A549 (cell line): Measurements from ENCODE around the gene DUT. TPM values are rescaled to one million over a fixed set of nuclear protein-coding genes. Genes with fewer than 3 reads are reported as not detected.

Experiments
- ATAC-seq, 2 experiments: fragments of 200-7000 bp in 1 of 2; fragments of >200 bp in 1 of 2; cut with Nextera tagmentation in 1 of 2; cut with Tn5 transposase in 1 of 2; 3 replicates each; pipeline versions ENCODE4 v1.8.0 to v1.9.1; 2018 to 2020; ENCODE audit warnings: mild to moderate bottlenecking in 1 of 2, moderate library complexity in 1 of 2
- CTCF ChIA-PET: fragments of 300-600 bp; sonication (Branson Sonifier 250); formaldehyde crosslinking; extraction: SDS; loops from one replicate; lab custom pipeline; 2021; ENCODE audit warnings: antibody characterized with exemption, inconsistent platforms; lab: Yijun Ruan, JAX
- POLR2A ChIA-PET: fragments of 350-600 bp; formaldehyde crosslinking; extraction: SDS; loops from one replicate; lab custom pipeline; 2021; ENCODE audit warnings: antibody characterized with exemption, inconsistent platforms; lab: Yijun Ruan, JAX
- DNase-seq, 2 experiments: peaks; one replicate each; pipeline versions ENCODE4 v3.0.0 to v3.0.0-alpha.2; 2011 to 2016; ENCODE audit warnings: low read depth in 1 of 2, low spot score in 1 of 2
- FAIRE-seq: peaks from 2 replicates; lab custom pipeline; 2011; peaks lifted over from hg19 to GRCh38; lab: Jason Lieb, UNC
- H3K27ac ChIP-seq, 2 experiments: fragments of >200 bp; sonication (Bioruptor Twin); formaldehyde crosslinking; 3 replicates each; pipeline ENCODE4 v1.5.1; 2016 to 2017
- H3K4me1 ChIP-seq: fragments of >200 bp; sonication (Bioruptor Twin); formaldehyde crosslinking; 3 replicates; pipeline ENCODE4 v1.6.1; 2016
- H3K4me2 ChIP-seq: fragments of >200 bp; sonication (Bioruptor Twin); formaldehyde crosslinking; 3 replicates; pipeline ENCODE4 v1.6.1; 2016
- H3K4me3 ChIP-seq: fragments of >200 bp; sonication (Bioruptor Twin); formaldehyde crosslinking; 3 replicates; pipeline ENCODE4 v1.5.1; 2016
- H3K9me3 ChIP-seq: fragments of >200 bp; sonication (Bioruptor Twin); formaldehyde crosslinking; 3 replicates; pipeline ENCODE4 v1.6.1; 2016
- BHLHE40 ChIP-seq: IDR thresholded peaks from 2 replicates; pipeline ENCODE4 v1.6.1; 2012; ENCODE audit warnings: low read depth, low read length, inconsistent platforms
- CEBPB ChIP-seq, 2 experiments: fragments of >200 bp in 1 of 2; sonication (Bioruptor Twin) in 1 of 2; formaldehyde crosslinking in 1 of 2; IDR thresholded peaks; 2 replicates each; pipeline ENCODE4 v1.6.1; 2012 to 2016
- EHMT2 ChIP-seq: fragments of 200-600 bp; sonication (generic); IDR thresholded peaks from 2 replicates; pipeline ENCODE4 v1.6.1; 2016; ENCODE audit warnings: antibody characterized with exemption, low read depth, mild to moderate bottlenecking, moderate library complexity
- EP300 ChIP-seq, 2 experiments: fragments of >200 bp; sonication (Bioruptor Twin); formaldehyde crosslinking; IDR thresholded peaks; 2 replicates in 1 of 2; 3 replicates in 1 of 2; pipeline ENCODE4 v1.6.1; 2016 to 2017
- FOXS1 ChIP-seq: fragments of 250-450 bp; sonication (Bioruptor Pico); IDR thresholded peaks from 2 replicates; pipeline ENCODE4 v1.5.0; 2020; ENCODE audit warnings: mild to moderate bottlenecking, moderate library complexity
- GATA3 ChIP-seq: IDR thresholded peaks from 2 replicates; pipeline ENCODE4 v1.6.1; 2012; ENCODE audit warnings: borderline replicate concordance
- HDAC2 ChIP-seq: fragments of 200-600 bp; sonication (generic); IDR thresholded peaks from 2 replicates; pipeline ENCODE4 v1.6.1; 2016
- HEYL ChIP-seq: fragments of 250-450 bp; sonication (Bioruptor Pico); IDR thresholded peaks from 2 replicates; pipeline ENCODE4 v1.8.0; 2021; ENCODE audit warnings: mild to moderate bottlenecking, moderate library complexity
- HOXA7 ChIP-seq: fragments of 250-450 bp; sonication (Bioruptor Pico); IDR thresholded peaks from 2 replicates; pipeline ENCODE4 v1.5.0; 2020; ENCODE audit warnings: mild to moderate bottlenecking, moderate library complexity
- HOXB13 ChIP-seq: fragments of 250-450 bp; sonication (Bioruptor Pico); IDR thresholded peaks from 2 replicates; pipeline ENCODE4 v1.5.0; 2020; ENCODE audit warnings: low read depth, mild to moderate bottlenecking, moderate library complexity
- JUNB ChIP-seq: fragments of >200 bp; sonication (Bioruptor Twin); formaldehyde crosslinking; IDR thresholded peaks from 2 replicates; pipeline ENCODE4 v1.6.1; 2016
- KDM5A ChIP-seq: fragments of 200-600 bp; sonication (generic); IDR thresholded peaks from 2 replicates; pipeline ENCODE4 v1.6.1; 2016; ENCODE audit warnings: antibody characterized with exemption, mild to moderate bottlenecking
- MAZ ChIP-seq: fragments of 150-350 bp; IDR thresholded peaks from 2 replicates; pipeline ENCODE4 v1.6.1; 2014; ENCODE audit warnings: antibody characterized with exemption, low read depth, low read length, borderline replicate concordance
- NPAS2 ChIP-seq: fragments of 250-450 bp; sonication (Bioruptor Pico); IDR thresholded peaks from 2 replicates; pipeline ENCODE4 v1.8.0; 2022; ENCODE audit warnings: mild to moderate bottlenecking, moderate library complexity, borderline replicate concordance
- PHF8 ChIP-seq: fragments of 200-600 bp; sonication (generic); IDR thresholded peaks from 2 replicates; pipeline ENCODE4 v1.6.1; 2016; ENCODE audit warnings: low read depth, mild to moderate bottlenecking, antibody characterized with exemption, moderate library complexity, borderline replicate concordance
- ZC3H11A ChIP-seq: fragments of 450-650 bp; IDR thresholded peaks from 2 replicates; pipeline ENCODE4 v1.6.1; 2014; ENCODE audit warnings: antibody characterized with exemption, mild to moderate bottlenecking
- ZFP36 ChIP-seq: fragments of 450-650 bp; IDR thresholded peaks from 2 replicates; pipeline ENCODE4 v1.6.1; 2014; ENCODE audit warnings: borderline replicate concordance; ENCODE audit not compliant: partially characterized antibody
- WGBS: methylation state at CpG from one replicate; pipeline ENCODE4 v1.1.6; 2017; ENCODE audit errors: missing lambda C conversion rate; 5-methylcytosine and 5-hydroxymethylcytosine counted together
- polyA plus RNA-seq, 4 experiments: library from polyadenylated mRNA; depleted of rRNA in 3 of 4; stranded (reverse); fragments of >200 nt; fragmentation: RNase III in 1 of 4; extraction: RNeasy Plus Mini Kit Qiagen cat#74134 plus additional on column Dnase treatment in 1 of 4; gene quantifications; 2 replicates in 3 of 4; 3 replicates in 1 of 4; pipeline ENCODE4 v1.2.3, GENCODE V29; 2011 to 2017
- TF ChIP-seq, protein P1 (sequence below): IDR thresholded peaks from 2 replicates; pipeline ENCODE4 v1.6.1; 2012
- TF ChIP-seq, protein P2 (sequence below): fragments of 150-350 bp; IDR thresholded peaks from 2 replicates; pipeline ENCODE4 v1.6.1; 2014; ENCODE audit warnings: low read depth, mild to moderate bottlenecking, low read length
- TF ChIP-seq, protein P3 (sequence below): fragments of >200 bp; sonication (Bioruptor Twin); formaldehyde crosslinking; IDR thresholded peaks from 3 replicates; pipeline ENCODE4 v1.6.1; 2016

The DUT gene
- polyA plus RNA-seq, 2 of the 4 experiments (the other 2 are of a cell fraction): 89.1 to 114 TPM

DNA sequence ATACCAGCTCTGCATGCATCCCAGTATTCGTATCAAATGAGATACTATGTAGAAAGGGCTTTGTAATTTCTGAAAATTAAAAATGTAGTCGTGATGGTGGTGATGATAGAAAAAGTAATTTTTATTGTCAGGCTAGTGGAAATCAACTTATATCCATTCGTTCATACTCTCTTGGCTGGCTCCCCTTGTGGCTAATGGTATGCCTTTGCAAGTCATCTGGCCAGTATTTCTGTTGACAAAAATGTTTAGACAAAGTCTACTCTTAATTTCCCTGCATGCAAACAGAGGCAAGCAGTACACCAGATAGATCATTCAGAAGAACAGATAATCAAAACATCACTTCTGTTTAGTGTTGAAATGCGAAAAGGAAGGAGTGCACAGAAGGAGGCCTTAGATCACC is 49.6 kb upstream of the DUT start:
- no peak for FAIRE-seq
- no peak for ATAC-seq
- CTCF ChIA-PET: no interaction called here

DNA sequence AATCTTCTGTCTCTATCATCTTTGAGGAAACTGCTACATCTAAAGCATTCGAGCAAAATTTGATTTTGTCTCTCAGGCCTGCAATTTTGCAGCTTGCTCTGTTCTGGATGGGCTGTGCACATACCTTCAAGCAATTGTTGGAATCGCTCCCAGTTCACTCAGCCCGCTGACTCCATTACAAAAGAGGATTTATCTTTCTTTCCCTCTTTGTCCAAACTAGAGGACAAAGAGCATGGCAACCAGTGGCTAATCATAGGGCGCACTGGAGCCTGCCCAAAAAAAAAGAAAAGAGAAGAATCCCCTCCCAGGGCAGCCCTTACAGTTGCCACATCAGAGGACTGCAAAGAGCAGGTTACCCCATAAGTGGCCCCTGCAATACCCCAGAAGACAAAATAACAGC is 49.0 kb upstream of the DUT start:
- Histone ChIP-seq H3K9me3 (no peaks in the 10 kb centered on the region), H3K4me2 (no peak overlapping the region), H3K4me1 (peaks cover 4% of the 10 kb centered on the region; the same call in 1 of the 3 replicates), H3K4me3 (no peak overlapping the region), H3K27ac (no peak overlapping the region)
- POLR2A ChIA-PET: no interaction called here
- ATAC-seq: no peak
- FAIRE-seq: no peak
- DNase-seq: no peak
- no peak for TF ChIP-seq EP300 (IDR thresholded peaks at IDR 0.05)
- CTCF ChIA-PET: no interaction called here
- WGBS: 37% methylated on average over 4 of the region's 4 CpGs

More for the DNA sequence above, 49.6 kb upstream of the DUT start:
- Histone ChIP-seq H3K4me1 (peaks cover 4% of the 10 kb centered on the region; the same call in 1 of the 3 replicates), H3K4me3 (no peak overlapping the region), H3K9me3 (no peaks in the 10 kb centered on the region), H3K27ac (no peak overlapping the region), H3K4me2 (no peak overlapping the region)
- 22% methylated on average over 4 of the region's 4 CpGs for WGBS
- no peak for TF ChIP-seq NPAS2 (CRISPR knock-in tag)
- TF ChIP-seq FOXS1: no peak
- POLR2A ChIA-PET: no interaction called here
- DNase-seq: no peak

DNA sequence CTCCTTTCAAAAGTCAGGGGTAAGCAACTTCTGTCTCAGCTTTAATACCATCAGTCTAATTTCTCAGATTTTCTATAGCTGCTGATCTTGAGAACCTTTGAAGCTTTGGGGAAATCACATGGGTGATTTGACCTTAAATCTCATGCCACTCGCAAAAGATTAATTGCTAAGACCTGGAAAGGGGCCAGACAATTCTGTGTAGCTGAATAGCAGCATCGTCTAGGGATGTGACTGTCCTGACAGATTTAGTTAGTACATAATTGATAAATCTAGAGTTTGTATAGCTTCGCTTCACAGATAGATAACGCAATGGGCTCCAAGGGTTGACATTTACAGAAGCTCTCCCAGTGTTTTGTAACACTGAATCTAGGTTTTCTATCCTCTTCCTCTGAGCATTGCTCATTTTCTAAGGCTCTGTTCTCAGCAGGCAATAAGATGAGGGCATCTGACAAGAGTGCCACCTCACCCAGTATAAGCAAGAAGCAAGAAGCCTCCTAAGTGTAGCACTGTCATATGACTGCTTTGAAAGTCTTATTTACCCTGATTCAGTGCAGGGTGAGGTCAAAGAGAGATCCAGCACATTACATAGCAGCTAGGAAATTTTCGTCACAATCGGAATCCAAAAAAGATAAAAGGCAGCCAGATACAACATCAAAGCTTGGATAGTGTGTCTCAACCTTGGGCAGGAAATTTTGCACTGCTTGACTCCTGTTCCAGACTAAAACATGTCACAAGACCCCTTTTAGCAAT is 47.7 kb upstream of the DUT start:
- POLR2A ChIA-PET: no interaction called here
- 42% methylated on average over 6 of the region's 6 CpGs for WGBS
- H3K27ac ChIP-seq: no peak overlapping the region
- H3K4me2 ChIP-seq: no peak overlapping the region
- H3K9me3 ChIP-seq: no peaks in the 10 kb centered on the region
- TF ChIP-seq HOXA7 (CRISPR knock-in tag): no peak
- TF ChIP-seq, protein P1, sequence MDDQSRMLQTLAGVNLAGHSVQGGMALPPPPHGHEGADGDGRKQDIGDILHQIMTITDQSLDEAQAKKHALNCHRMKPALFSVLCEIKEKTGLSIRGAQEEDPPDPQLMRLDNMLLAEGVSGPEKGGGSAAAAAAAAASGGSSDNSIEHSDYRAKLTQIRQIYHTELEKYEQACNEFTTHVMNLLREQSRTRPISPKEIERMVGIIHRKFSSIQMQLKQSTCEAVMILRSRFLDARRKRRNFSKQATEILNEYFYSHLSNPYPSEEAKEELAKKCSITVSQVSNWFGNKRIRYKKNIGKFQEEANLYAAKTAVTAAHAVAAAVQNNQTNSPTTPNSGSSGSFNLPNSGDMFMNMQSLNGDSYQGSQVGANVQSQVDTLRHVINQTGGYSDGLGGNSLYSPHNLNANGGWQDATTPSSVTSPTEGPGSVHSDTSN: no peak
- TF ChIP-seq CEBPB (IDR thresholded peaks at IDR 0.05): no peak
- TF ChIP-seq, protein P2, sequence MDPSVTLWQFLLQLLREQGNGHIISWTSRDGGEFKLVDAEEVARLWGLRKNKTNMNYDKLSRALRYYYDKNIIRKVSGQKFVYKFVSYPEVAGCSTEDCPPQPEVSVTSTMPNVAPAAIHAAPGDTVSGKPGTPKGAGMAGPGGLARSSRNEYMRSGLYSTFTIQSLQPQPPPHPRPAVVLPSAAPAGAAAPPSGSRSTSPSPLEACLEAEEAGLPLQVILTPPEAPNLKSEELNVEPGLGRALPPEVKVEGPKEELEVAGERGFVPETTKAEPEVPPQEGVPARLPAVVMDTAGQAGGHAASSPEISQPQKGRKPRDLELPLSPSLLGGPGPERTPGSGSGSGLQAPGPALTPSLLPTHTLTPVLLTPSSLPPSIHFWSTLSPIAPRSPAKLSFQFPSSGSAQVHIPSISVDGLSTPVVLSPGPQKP: no peak
- TF ChIP-seq ZC3H11A: no peak
- no peak for TF ChIP-seq EHMT2
- TF ChIP-seq, protein P3, sequence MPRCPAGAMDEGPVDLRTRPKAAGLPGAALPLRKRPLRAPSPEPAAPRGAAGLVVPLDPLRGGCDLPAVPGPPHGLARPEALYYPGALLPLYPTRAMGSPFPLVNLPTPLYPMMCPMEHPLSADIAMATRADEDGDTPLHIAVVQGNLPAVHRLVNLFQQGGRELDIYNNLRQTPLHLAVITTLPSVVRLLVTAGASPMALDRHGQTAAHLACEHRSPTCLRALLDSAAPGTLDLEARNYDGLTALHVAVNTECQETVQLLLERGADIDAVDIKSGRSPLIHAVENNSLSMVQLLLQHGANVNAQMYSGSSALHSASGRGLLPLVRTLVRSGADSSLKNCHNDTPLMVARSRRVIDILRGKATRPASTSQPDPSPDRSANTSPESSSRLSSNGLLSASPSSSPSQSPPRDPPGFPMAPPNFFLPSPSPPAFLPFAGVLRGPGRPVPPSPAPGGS: no peak
- no peak for TF ChIP-seq JUNB
- no peak for TF ChIP-seq MAZ
- no peak for TF ChIP-seq BHLHE40
- no peak for TF ChIP-seq KDM5A
- TF ChIP-seq GATA3: no peak
- TF ChIP-seq HOXB13 (CRISPR knock-in tag): no peak
- no peak for TF ChIP-seq HDAC2
- no peak for TF ChIP-seq HEYL
- no peak for TF ChIP-seq ZFP36
- no peak for TF ChIP-seq PHF8
- CTCF ChIA-PET: interaction anchor here (0.9 to 2.8 kb wide), 6 partner anchors 15 to 1087 kb away, joined by 3 to 10 read pairs (median 4); no protein-coding TSS in a partner anchor
- FAIRE-seq (no peak), DNase-seq (no peak), ATAC-seq (0 out of 6 replicates have a peak, but pooled peaks of 1 of the 2 experiments have one; percentile 43)
- peaks cover 4% of the 10 kb centered on the region; the same call in 1 of the 3 replicates for H3K4me1 ChIP-seq
- no peak overlapping the region for H3K4me3 ChIP-seq
